HCT116 (cell line): ENCODE results near the gene APOBEC3F. TPM values are rescaled to one million over a fixed set of nuclear protein-coding genes. Genes with fewer than 3 reads are reported as not detected.
A peak's percentile ranks its signal among the peaks of the same experiment; 100 is the strongest.
"Not testable (repeated sequence)": the region's sequence is repeated elsewhere in the genome, so short reads cannot be mapped to it uniquely, and the experiment has no call there.

ENCODE experiments used
- ATAC-seq: fragments of 200-7000 bp; cut with Tn5 transposase; 2 replicates; pipeline ENCODE4 v1.9.1; 2020; ENCODE audit warnings: mild to moderate bottlenecking, moderate library complexity
- BruUV-seq: library from RNA; stranded (reverse); fragments of 400-500 nt; replicated peaks from 2 replicates; lab custom pipeline; 2021; lab: Mats Ljungman, UMichigan
- CTCF ChIA-PET: fragments of 300-600 bp; sonication (Branson Sonifier 250); formaldehyde crosslinking; loops from one replicate; lab custom pipeline; 2021; ENCODE audit warnings: antibody characterized with exemption; lab: Charles Lee
- POLR2A ChIA-PET: fragments of 300-600, 350-600 bp; sonication (Branson Sonifier 250); formaldehyde crosslinking; loops from one replicate; lab custom pipeline; 2021; ENCODE audit warnings: antibody characterized with exemption; lab: Charles Lee
- RAD21 ChIA-PET, 2 experiments: fragments of 300-600 bp; sonication (Branson Sonifier 250); formaldehyde crosslinking; loops; one replicate each; lab custom pipeline; 2023; ENCODE audit warnings: low total read pairs in 2 of 2; ENCODE audit not compliant: uncharacterized antibody in 2 of 2, unreplicated experiment in 2 of 2, low non-redundant PET in 1 of 2; lab: Charles Lee
- DNase-seq: peaks from one replicate; pipeline ENCODE4 v3.0.0-alpha.2; 2010; ENCODE audit warnings: low read depth, low spot score
- H2AFZ ChIP-seq: fragments of 200-600 bp; shearing (Covaris generic), sonication (generic); 2 replicates; pipeline ENCODE4 v1.6.1; 2017; ENCODE audit warnings: low read depth, mixed run types, mixed read lengths, antibody characterized with exemption, low read length; ENCODE audit not compliant: poor library complexity, severe bottlenecking
- H3K27ac ChIP-seq: 2 replicates; pipeline ENCODE4 v1.5.1; 2012; ENCODE audit warnings: low read depth, low read length
- H3K27me3 ChIP-seq: fragments of 200-600 bp; sonication (generic); 2 replicates; pipeline ENCODE4 v1.6.1; 2016; ENCODE audit warnings: mixed run types, low read length, mixed read lengths; ENCODE audit not compliant: insufficient read depth
- H3K36me3 ChIP-seq, 2 experiments: fragments of 200-500 bp in 1 of 2; fragments of 200-600 bp in 1 of 2; sonication (Bioruptor generic) in 1 of 2; sonication (generic) in 1 of 2; 2 replicates each; pipeline versions ENCODE4 v1.5.1 to v1.6.1; 2014 to 2016; ENCODE audit warnings: low read length in 2 of 2, inconsistent platforms in 1 of 2, mixed read lengths in 1 of 2, mixed run types in 1 of 2; ENCODE audit not compliant: insufficient read depth in 2 of 2, control insufficient read depth in 1 of 2
- H3K4me1 ChIP-seq, 2 experiments: fragments of 200-600 bp in 1 of 2; sonication (generic) in 1 of 2; 2 replicates each; pipeline versions ENCODE4 v1.5.1 to v1.6.1; 2012 to 2017; ENCODE audit warnings: low read length in 2 of 2, inconsistent platforms in 1 of 2, mild to moderate bottlenecking in 1 of 2, mixed read lengths in 1 of 2, mixed run types in 1 of 2, moderate library complexity in 1 of 2; ENCODE audit not compliant: insufficient read depth in 2 of 2, control insufficient read depth in 1 of 2
- H3K4me2 ChIP-seq: fragments of 200-600 bp; sonication (generic); 2 replicates; pipeline ENCODE4 v1.6.1; 2017; ENCODE audit warnings: mixed run types, low read length, mixed read lengths
- H3K4me3 ChIP-seq, 2 experiments: fragments of 200-600 bp in 1 of 2; sonication (generic) in 1 of 2; replicated peaks in 1 of 2; 2 replicates each; pipeline ENCODE4 v1.5.1; 2011 to 2016; ENCODE audit warnings: low read length in 2 of 2, control low read depth in 1 of 2, low read depth in 1 of 2, mild to moderate bottlenecking in 1 of 2, mixed read lengths in 1 of 2, mixed run types in 1 of 2
- H3K79me2 ChIP-seq: fragments of 200-600 bp; sonication (generic); 2 replicates; pipeline ENCODE4 v1.6.1; 2017; ENCODE audit warnings: mild to moderate bottlenecking, mixed run types, low read length, moderate library complexity, mixed read lengths; ENCODE audit not compliant: insufficient read depth
- H3K9ac ChIP-seq: fragments of 200-600 bp; sonication (generic); 2 replicates; pipeline ENCODE4 v1.6.1; 2016; ENCODE audit warnings: low read length, mixed read lengths
- H3K9me2 ChIP-seq: fragments of 200-600 bp; sonication (generic), shearing (Covaris generic); 2 replicates; pipeline ENCODE4 v1.6.1; 2017; ENCODE audit warnings: mixed run types, mild to moderate bottlenecking, moderate library complexity; ENCODE audit not compliant: insufficient read depth
- H3K9me3 ChIP-seq, 2 experiments: fragments of 200-500 bp in 1 of 2; fragments of 200-600 bp in 1 of 2; sonication (Bioruptor generic) in 1 of 2; sonication (generic) in 1 of 2; 2 replicates each; pipeline ENCODE4 v1.6.1; 2014 to 2017; ENCODE audit warnings: low read length in 2 of 2, mixed read lengths in 2 of 2, inconsistent platforms in 1 of 2, low read depth in 1 of 2, mild to moderate bottlenecking in 1 of 2, mixed run types in 1 of 2, moderate library complexity in 1 of 2; ENCODE audit not compliant: control insufficient read depth in 1 of 2, insufficient read depth in 1 of 2
- H4K20me1 ChIP-seq: fragments of 200-600 bp; sonication (generic), shearing (Covaris generic); 2 replicates; pipeline ENCODE4 v1.6.1; 2017; ENCODE audit warnings: mixed run types, mild to moderate bottlenecking, moderate library complexity; ENCODE audit not compliant: insufficient read depth
- CEBPB ChIP-seq: IDR thresholded peaks from 2 replicates; pipeline ENCODE4 v1.6.1; 2012; ENCODE audit warnings: low read depth
- CTCF ChIP-seq, 3 experiments: fragments of 200-600 bp in 1 of 3; sonication (generic) in 1 of 3; IDR thresholded peaks in 2 of 3; conservative IDR thresholded peaks in 1 of 3; 2 replicates each; pipeline ENCODE4 v1.5.1; 2012 to 2017; ENCODE audit warnings: low read depth in 2 of 3, low read length in 2 of 3, antibody characterized with exemption in 1 of 3, borderline replicate concordance in 1 of 3, control low read depth in 1 of 3, mild to moderate bottlenecking in 1 of 3, mixed read lengths in 1 of 3, mixed run types in 1 of 3, moderate library complexity in 1 of 3; ENCODE audit not compliant: insufficient read depth in 1 of 3
- ELF1 ChIP-seq: IDR thresholded peaks from 2 replicates; pipeline ENCODE4 v1.6.1; 2012; ENCODE audit warnings: low read depth, borderline replicate concordance
- EZH2 ChIP-seq: fragments of 200-600 bp; sonication (generic); IDR thresholded peaks from 2 replicates; pipeline ENCODE4 v1.6.1; 2017; ENCODE audit warnings: antibody characterized with exemption, mixed run types
- EZH2phosphoT487 ChIP-seq: fragments of 200-600 bp; IDR thresholded peaks from 2 replicates; pipeline ENCODE4 v1.6.1; 2018; ENCODE audit warnings: antibody characterized with exemption, borderline replicate concordance
- JUND ChIP-seq: IDR thresholded peaks from 2 replicates; pipeline ENCODE4 v1.6.1; 2012
- POLR2A ChIP-seq: IDR thresholded peaks from 2 replicates; pipeline ENCODE4 v1.7.0; 2011; ENCODE audit warnings: borderline replicate concordance; ENCODE audit not compliant: insufficient read depth, insufficient read length; ENCODE audit errors: extremely low read depth
- POLR2AphosphoS5 ChIP-seq: IDR thresholded peaks from 2 replicates; pipeline ENCODE4 v1.6.1; 2011; ENCODE audit warnings: mild to moderate bottlenecking, low read depth, low read length, moderate library complexity
- RAD21 ChIP-seq: IDR thresholded peaks from 2 replicates; pipeline ENCODE4 v1.6.1; 2012; ENCODE audit warnings: low read depth, mild to moderate bottlenecking
- REST ChIP-seq: IDR thresholded peaks from 2 replicates; pipeline ENCODE4 v1.6.1; 2012; ENCODE audit warnings: low read depth
- SIN3A ChIP-seq: IDR thresholded peaks from 2 replicates; pipeline ENCODE4 v1.6.1; 2012; ENCODE audit warnings: low read depth
- SP1 ChIP-seq: IDR thresholded peaks from 2 replicates; pipeline ENCODE4 v1.6.1; 2012; ENCODE audit warnings: low read depth
- SRF ChIP-seq: IDR thresholded peaks from 2 replicates; pipeline ENCODE4 v1.6.1; 2012; ENCODE audit warnings: low read depth
- ZNF274 ChIP-seq: fragments of 200-500 bp; sonication (Bioruptor generic); IDR thresholded peaks from 2 replicates; pipeline ENCODE4 v1.6.1; 2014; ENCODE audit warnings: mild to moderate bottlenecking, low read depth, low read length, inconsistent platforms
- intact Hi-C: fragments of 100-400 bp; cut with micrococcal nuclease; formaldehyde crosslinking; loops from 2 replicates; pipeline ENCODE4 v1.10.0; 2022
- total RNA-seq: library from RNA; stranded (reverse); gene quantifications from one replicate; pipeline ENCODE4 v1.2.1, GENCODE V29; 2021; ENCODE audit not compliant: unreplicated experiment
- TF ChIP-seq, protein P1 (sequence below): IDR thresholded peaks from 2 replicates; pipeline ENCODE4 v1.6.1; 2012

APOBEC3F gene
- total RNA-seq, 1 experiment from 2014 or later = 11.1 TPM

GRCh38 chr22:39037071-39037470, 3.6 kb upstream of the APOBEC3F start:
- H4K20me1 ChIP-seq, RAD21 ChIA-PET, H3K79me2 ChIP-seq, CTCF ChIA-PET, H3K9ac ChIP-seq, H3K27me3 ChIP-seq, H3K27ac ChIP-seq, DNase-seq, H3K4me2 ChIP-seq, H3K36me3 ChIP-seq, H3K9me3 ChIP-seq, POLR2A ChIA-PET, H2AFZ ChIP-seq, H3K4me3 ChIP-seq, H3K9me2 ChIP-seq, ATAC-seq, BruUV-seq, intact Hi-C loops: not testable (repeated sequence)
- peaks cover 15 to 19% of the 10 kb centered on the region in 2 experiments; a peak in 3 of 4 replicates for H3K4me1 ChIP-seq

DNA sequence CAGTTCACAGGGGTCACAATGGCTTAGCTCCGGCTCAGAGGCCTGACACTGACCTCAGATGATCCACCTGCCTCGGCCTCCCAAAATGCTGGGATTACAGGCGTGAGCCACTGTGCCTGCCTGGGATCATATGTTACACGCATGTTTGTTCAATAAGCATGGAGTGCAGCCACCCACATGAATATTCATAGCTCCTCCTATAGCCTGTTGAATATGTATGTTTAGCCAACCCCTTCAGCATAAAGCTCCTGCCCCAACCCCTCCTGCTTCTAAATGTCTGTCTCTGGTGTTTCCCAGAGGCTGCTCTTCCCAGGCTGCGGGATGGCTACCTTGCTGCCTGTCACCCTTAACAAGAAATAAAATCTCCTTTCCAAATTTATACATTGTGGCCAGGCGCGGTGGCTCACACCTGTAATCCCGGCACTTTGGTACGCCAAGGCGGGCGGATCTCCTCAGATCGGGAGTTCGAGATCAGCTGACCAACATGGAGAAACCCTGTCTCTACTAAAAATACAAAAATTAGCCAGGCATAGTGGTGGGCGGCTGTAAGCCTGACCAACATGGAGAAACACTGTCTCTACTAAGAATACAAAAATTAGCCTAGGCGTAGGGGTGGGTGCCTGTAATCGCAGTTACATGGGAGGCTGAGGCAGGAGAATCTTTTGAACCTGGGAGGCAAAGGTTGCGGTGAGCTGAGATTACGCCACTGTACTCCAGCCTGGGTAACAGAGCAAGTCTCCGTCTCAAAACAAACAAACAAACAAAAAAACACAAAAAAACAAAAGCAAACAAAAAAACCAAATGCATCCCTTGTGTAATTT, 1.1 kb upstream of the APOBEC3F start:
- CTCF ChIA-PET = no interaction called here
- peak overlapping the region; percentile 94 for H3K4me2 ChIP-seq
- POLR2A ChIA-PET = no interaction called here
- no peaks in the 10 kb centered on the region for H3K9me2 ChIP-seq
- H3K27ac ChIP-seq = peak overlapping the region; percentile 87
- H4K20me1 ChIP-seq = no peaks in the 10 kb centered on the region
- BruUV-seq = no TSS peak
- peaks cover 16 to 19% of the 10 kb centered on the region in 2 experiments; a peak in 3 of 4 replicates for H3K4me1 ChIP-seq
- no peaks in the 10 kb centered on the region for H3K27me3 ChIP-seq
- H3K79me2 ChIP-seq = 0 out of 2 replicates have a peak, but pooled peaks cover 4% of the 10 kb centered on the region
- no peaks in the 10 kb centered on the region for H3K36me3 ChIP-seq
- RAD21 ChIA-PET = no interaction called here
- intact Hi-C loops = no loop called here
- ATAC-seq = no peak
- H2AFZ ChIP-seq = no peak overlapping the region
- H3K9me3 ChIP-seq = no peaks in the 10 kb centered on the region
- no peak for DNase-seq
- 0 out of 2 replicates have a peak overlapping the region, but pooled peaks have one; percentile 17 for H3K9ac ChIP-seq
- H3K4me3 ChIP-seq = peak overlapping the region; percentile 28 to 30
- TF ChIP-seq RAD21 = no peak
- no peak for TF ChIP-seq JUND
- no peak for TF ChIP-seq SP1
- TF ChIP-seq EZH2 = no peak
- TF ChIP-seq POLR2A = no peak
- TF ChIP-seq ZNF274 = no peak
- TF ChIP-seq SRF = no peak
- no peak for TF ChIP-seq CTCF (IDR thresholded peaks at IDR 0.05 in 2 of 3, conservative IDR thresholded peaks at IDR 0.05 in 1 of 3; ENCODE audit: borderline replicate concordance in 1 of 3, insufficient read depth in 1 of 3, low read depth in 2 of 3, low read length in 2 of 3)
- TF ChIP-seq, protein P1, sequence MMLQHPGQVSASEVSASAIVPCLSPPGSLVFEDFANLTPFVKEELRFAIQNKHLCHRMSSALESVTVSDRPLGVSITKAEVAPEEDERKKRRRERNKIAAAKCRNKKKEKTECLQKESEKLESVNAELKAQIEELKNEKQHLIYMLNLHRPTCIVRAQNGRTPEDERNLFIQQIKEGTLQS = no peak
- no peak for TF ChIP-seq CEBPB
- TF ChIP-seq SIN3A = no peak
- TF ChIP-seq POLR2AphosphoS5 = no peak
- no peak for TF ChIP-seq ELF1
- no peak for TF ChIP-seq REST
- no peak for TF ChIP-seq EZH2phosphoT487
